ENCODE measurements around the gene FSTL3. TPM values are rescaled to one million over a fixed set of nuclear protein-coding genes. Genes with fewer than 3 reads are reported as not detected.

FSTL3 gene
- total and polyA plus RNA-seq, 2 of the 8 experiments (the other 6 are each of a cell fraction or from before 2014, with no cell fraction given) = 8.1 to 11.8 TPM

- TF ChIP-seq CHD7 (IDR thresholded peaks at IDR 0.05; ENCODE audit: insufficient replicate concordance, low read length) (no peak), MAX (IDR thresholded peaks at IDR 0.05) (0 out of 2 replicates have a peak, but pooled peaks have one; percentile 30), EGR1 (IDR thresholded peaks at IDR 0.05; ENCODE audit: borderline replicate concordance, low read depth, low read length) (0 out of 2 replicates have a peak, but pooled peaks have one; percentile 6), SP4 (IDR thresholded peaks at IDR 0.05; ENCODE audit: low read length) (no peak), PHF8 (conservative IDR thresholded peaks at IDR 0.05; ENCODE audit: low read depth, low read length) (peak; percentile 48), SIN3A (conservative IDR thresholded peaks at IDR 0.05 in 1 of 2, IDR thresholded peaks at IDR 0.05 in 1 of 2; ENCODE audit: low read depth in 1 of 2, low read length in 2 of 2) (0 out of 4 replicates have a peak, but pooled peaks of 1 of the 2 experiments have one; percentile 25), RXRA (IDR thresholded peaks at IDR 0.05; ENCODE audit: insufficient read depth, low read depth, low read length) (no peak), RNF2 (IDR thresholded peaks at IDR 0.05; ENCODE audit: borderline replicate concordance, low read depth, low read length, missing control alignments, poor library complexity, severe bottlenecking) (no peak)
These were observed 3.5 kb downstream of the FSTL3 start (continued) for GRCh38 chr19:679418-680286.
